Measurements from ENCODE around the gene CRTC2. TPM values are rescaled to one million over a fixed set of nuclear protein-coding genes. Genes with fewer than 3 reads are reported as not detected.

Gene CRTC2
- total RNA-seq, 1 experiment from 2014 or later: 45.7 TPM

DNA sequence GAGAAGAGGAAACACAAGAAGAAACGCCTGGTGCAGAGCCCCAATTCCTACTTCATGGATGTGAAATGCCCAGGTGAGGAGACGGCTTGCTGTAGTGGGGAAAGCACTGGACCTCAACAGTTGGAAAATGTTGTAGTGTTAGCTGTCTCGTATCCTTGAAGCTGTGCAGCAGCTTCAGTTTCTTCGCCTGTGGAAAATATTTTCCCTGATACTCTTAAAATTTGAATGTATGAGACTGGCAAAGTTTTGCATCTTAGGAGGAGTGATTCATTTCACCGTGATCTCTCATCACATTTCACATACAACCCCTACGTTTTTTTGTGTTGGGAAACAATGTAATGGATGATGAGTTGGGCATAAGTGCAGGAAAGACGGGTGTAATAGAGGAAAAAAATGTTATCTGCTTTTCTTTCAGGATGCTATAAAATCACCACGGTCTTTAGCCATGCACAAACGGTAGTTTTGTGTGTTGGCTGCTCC lies 32.8 kb upstream of the CRTC2 start:
- Histone ChIP-seq H3K27ac (ENCODE audit: insufficient read length, low read depth, low read length) (peak overlapping the region; percentile 82), H4K8ac (replicated peaks; ENCODE audit: insufficient read length, low read depth, low read length) (no peak overlapping the region), H4K20me1 (ENCODE audit: control insufficient read depth, insufficient read depth, insufficient read length) (no peaks in the 10 kb centered on the region), H3K4me1 (ENCODE audit: insufficient read depth, low read length) (no peaks in the 10 kb centered on the region), H3K79me2 (ENCODE audit: insufficient read depth, low read length) (peaks cover 3% of the 10 kb centered on the region; the same call in 1 of the 2 replicates), H3K9me3 (ENCODE audit: control insufficient read depth, low read depth, low read length) (no peaks in the 10 kb centered on the region), H4K5ac (ENCODE audit: insufficient read length, low read depth, low read length) (no peak overlapping the region), H3K9ac (ENCODE audit: extremely low read depth, insufficient read length, low read length) (peak overlapping the region; percentile 99), H3K23me2 (ENCODE audit: insufficient read length, low read depth, low read length, poor library complexity, severe bottlenecking) (peaks cover 4% of the 10 kb centered on the region), H3K56ac (ENCODE audit: insufficient read length, low read depth, low read length) (no peak overlapping the region), H3K4me2 (ENCODE audit: insufficient read depth, insufficient read length, low read length) (peak overlapping the region; percentile 91), H2BK120ac (ENCODE audit: low read depth, low read length, poor library complexity, severe bottlenecking) (no peak overlapping the region), H2BK5ac (ENCODE audit: insufficient read length, low read length) (no peak overlapping the region), H2AK5ac (ENCODE audit: insufficient read length, low read length) (no peak overlapping the region), H2AFZ (ENCODE audit: low read length) (no peak overlapping the region), H2BK20ac (ENCODE audit: low read depth, low read length, poor library complexity, severe bottlenecking) (no peak overlapping the region), H3K23ac (ENCODE audit: insufficient read length, low read depth, low read length) (no peak overlapping the region), H3T11ph (ENCODE audit: low read length) (no peak overlapping the region), H2BK15ac (ENCODE audit: low read depth, low read length) (no peak overlapping the region), H2BK12ac (ENCODE audit: insufficient read length, low read depth, low read length) (no peak overlapping the region), H3K79me1 (ENCODE audit: insufficient read depth, low read depth, low read length, poor library complexity, severe bottlenecking) (peaks cover 4% of the 10 kb centered on the region), H4K91ac (ENCODE audit: insufficient read length, low read depth, low read length) (no peak overlapping the region), H3K4ac (ENCODE audit: low read depth, low read length) (no peak overlapping the region), H3K14ac (ENCODE audit: insufficient read depth, low read length) (peak overlapping the region; percentile 51; the same call in 1 of the 2 replicates), H3K18ac (ENCODE audit: insufficient read length, low read depth, low read length) (no peak overlapping the region), H3K27me3 (ENCODE audit: insufficient read depth, low read length) (no peaks in the 10 kb centered on the region)
- Mint-ChIP-seq H3K4me3 (peak overlapping the region; percentile 96 to 97), H3K4me1 (peaks cover 19 to 22% of the 10 kb centered on the region in 2 experiments), H3K36me3 (ENCODE audit: insufficient read depth in 1 of 3, low read depth in 3 of 3) (peaks cover 38 to 51% (median 49%) of the 10 kb centered on the region in 3 experiments), H3K27me3 (ENCODE audit: low read depth) (peaks cover 2% of the 10 kb centered on the region; the same call in 1 of the 2 replicates), H3K9me3 (peaks cover 0 to 3% of the 10 kb centered on the region in 2 experiments; a peak in 3 of 5 replicates), H3K27ac (peak overlapping the region; percentile 99 to 100 (median 99))
- no CpG with 5 or more reads among the region's 9 CpGs for WGBS (ENCODE audit: extremely low coverage, insufficient read length, low lambda C conversion rate)
- TF ChIP-seq, protein P1, sequence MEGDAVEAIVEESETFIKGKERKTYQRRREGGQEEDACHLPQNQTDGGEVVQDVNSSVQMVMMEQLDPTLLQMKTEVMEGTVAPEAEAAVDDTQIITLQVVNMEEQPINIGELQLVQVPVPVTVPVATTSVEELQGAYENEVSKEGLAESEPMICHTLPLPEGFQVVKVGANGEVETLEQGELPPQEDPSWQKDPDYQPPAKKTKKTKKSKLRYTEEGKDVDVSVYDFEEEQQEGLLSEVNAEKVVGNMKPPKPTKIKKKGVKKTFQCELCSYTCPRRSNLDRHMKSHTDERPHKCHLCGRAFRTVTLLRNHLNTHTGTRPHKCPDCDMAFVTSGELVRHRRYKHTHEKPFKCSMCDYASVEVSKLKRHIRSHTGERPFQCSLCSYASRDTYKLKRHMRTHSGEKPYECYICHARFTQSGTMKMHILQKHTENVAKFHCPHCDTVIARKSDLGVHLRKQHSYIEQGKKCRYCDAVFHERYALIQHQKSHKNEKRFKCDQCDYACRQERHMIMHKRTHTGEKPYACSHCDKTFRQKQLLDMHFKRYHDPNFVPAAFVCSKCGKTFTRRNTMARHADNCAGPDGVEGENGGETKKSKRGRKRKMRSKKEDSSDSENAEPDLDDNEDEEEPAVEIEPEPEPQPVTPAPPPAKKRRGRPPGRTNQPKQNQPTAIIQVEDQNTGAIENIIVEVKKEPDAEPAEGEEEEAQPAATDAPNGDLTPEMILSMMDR (conservative IDR thresholded peaks at IDR 0.05): no peak
- no peak for DNase-seq
